Measurements from ENCODE around the gene STPG1. TPM values are rescaled to one million over a fixed set of nuclear protein-coding genes. Genes with fewer than 3 reads are reported as not detected.
A peak's percentile ranks its signal among the peaks of the same experiment; 100 is the strongest.

Gene STPG1
- total and polyA plus RNA-seq, 9 of the 15 experiments (the other 6 are each of a cell fraction or from before 2014, with no cell fraction given) = 5.0 to 11.9 (median 8.3) TPM

DNA sequence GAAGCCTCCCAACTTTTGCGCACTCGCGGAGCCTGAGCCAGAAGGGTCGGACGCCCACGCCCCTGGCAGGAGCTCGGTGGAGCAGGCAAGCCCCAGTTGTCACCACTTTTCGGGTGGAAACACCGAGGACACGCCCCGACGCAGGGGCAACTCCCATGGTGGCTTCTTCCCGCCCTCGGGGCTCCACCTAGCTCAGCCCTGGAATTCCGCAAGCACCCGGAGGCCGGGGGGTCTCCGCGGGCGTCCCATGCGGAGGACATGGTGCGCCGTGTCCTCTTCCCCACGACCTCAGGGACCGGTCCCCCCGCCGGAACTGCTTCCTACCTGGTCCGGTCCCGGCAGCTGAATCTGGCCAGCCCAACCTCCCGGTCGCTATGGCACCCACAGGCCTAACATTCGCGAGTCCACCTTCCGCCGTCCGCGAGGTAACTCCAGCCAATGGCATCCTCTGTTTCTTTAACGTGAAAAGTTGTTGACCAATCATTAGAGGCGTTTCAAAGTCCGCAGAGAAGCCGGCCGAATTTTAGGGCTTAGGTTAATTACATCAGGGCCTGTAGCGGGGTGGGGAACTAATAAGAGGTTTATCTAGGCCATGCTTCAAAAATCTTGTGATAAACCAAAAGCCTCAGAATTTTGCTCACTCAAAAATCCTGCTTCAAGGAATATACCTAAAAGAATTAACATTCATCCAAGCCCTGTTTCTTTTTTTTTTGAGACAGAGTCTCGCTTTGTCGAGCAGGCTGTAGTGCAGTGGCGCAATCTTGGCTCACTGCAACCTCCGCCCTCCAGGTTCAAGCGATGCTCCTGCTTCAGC, at the start of gene STPG1 (continued):
- TF ChIP-seq BMI1 (IDR thresholded peaks at IDR 0.05; ENCODE audit: low read length) (peak; percentile 90), SMAD2 (IDR thresholded peaks at IDR 0.05; ENCODE audit: low read depth, low read length) (no peak), TRIM24 (IDR thresholded peaks at IDR 0.05) (peak in 1 of 2 experiments; percentile 51; a peak in 2 of 4 replicates), SIN3A (IDR thresholded peaks at IDR 0.05; ENCODE audit: borderline replicate concordance in 2 of 2, control insufficient read depth in 1 of 2, low read depth in 2 of 2, low read length in 2 of 2) (peak in 1 of 2 experiments; percentile 59; a peak in 1 of 4 replicates), RUNX1 (IDR thresholded peaks at IDR 0.05; ENCODE audit: low read depth) (no peak), ZNF217 (CRISPR knock-in tag; IDR thresholded peaks at IDR 0.05) (no peak), E2F3 (CRISPR knock-in tag; IDR thresholded peaks at IDR 0.05) (peak; percentile 88; the same call in 1 of the 2 replicates), ARHGAP35 (IDR thresholded peaks at IDR 0.05; ENCODE audit: partially characterized antibody) (no peak), ZNF695 (CRISPR knock-in tag; IDR thresholded peaks at IDR 0.05) (no peak), SP2 (IDR thresholded peaks at IDR 0.05; ENCODE audit: extremely low read depth, low read depth, low read length, poor library complexity, severe bottlenecking) (no peak), GATA2 (CRISPR knock-in tag; IDR thresholded peaks at IDR 0.05) (no peak), FOXM1 (IDR thresholded peaks at IDR 0.05; ENCODE audit: low read depth) (no peak), FOXM1 (CRISPR knock-in tag; IDR thresholded peaks at IDR 0.05; ENCODE audit: low read depth) (no peak), ZNF57 (CRISPR knock-in tag; IDR thresholded peaks at IDR 0.05) (no peak), ZFP30 (CRISPR knock-in tag; IDR thresholded peaks at IDR 0.05; ENCODE audit: borderline replicate concordance) (no peak), FIP1L1 (IDR thresholded peaks at IDR 0.05; ENCODE audit: low read depth, low read length, poor library complexity, severe bottlenecking) (peak; percentile 50), ZC3H8 (IDR thresholded peaks at IDR 0.05) (no peak), SMARCA4 (IDR thresholded peaks at IDR 0.05) (no peak; the same call in 1 of the 2 replicates), SMARCA5 (IDR thresholded peaks at IDR 0.05) (no peak)
- TF ChIP-seq, protein P1, sequence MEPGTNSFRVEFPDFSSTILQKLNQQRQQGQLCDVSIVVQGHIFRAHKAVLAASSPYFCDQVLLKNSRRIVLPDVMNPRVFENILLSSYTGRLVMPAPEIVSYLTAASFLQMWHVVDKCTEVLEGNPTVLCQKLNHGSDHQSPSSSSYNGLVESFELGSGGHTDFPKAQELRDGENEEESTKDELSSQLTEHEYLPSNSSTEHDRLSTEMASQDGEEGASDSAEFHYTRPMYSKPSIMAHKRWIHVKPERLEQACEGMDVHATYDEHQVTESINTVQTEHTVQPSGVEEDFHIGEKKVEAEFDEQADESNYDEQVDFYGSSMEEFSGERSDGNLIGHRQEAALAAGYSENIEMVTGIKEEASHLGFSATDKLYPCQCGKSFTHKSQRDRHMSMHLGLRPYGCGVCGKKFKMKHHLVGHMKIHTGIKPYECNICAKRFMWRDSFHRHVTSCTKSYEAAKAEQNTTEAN (CRISPR knock-in tag; IDR thresholded peaks at IDR 0.05) = peak; percentile 68; the same call in 1 of the 2 replicates
- TF ChIP-seq, protein P2, sequence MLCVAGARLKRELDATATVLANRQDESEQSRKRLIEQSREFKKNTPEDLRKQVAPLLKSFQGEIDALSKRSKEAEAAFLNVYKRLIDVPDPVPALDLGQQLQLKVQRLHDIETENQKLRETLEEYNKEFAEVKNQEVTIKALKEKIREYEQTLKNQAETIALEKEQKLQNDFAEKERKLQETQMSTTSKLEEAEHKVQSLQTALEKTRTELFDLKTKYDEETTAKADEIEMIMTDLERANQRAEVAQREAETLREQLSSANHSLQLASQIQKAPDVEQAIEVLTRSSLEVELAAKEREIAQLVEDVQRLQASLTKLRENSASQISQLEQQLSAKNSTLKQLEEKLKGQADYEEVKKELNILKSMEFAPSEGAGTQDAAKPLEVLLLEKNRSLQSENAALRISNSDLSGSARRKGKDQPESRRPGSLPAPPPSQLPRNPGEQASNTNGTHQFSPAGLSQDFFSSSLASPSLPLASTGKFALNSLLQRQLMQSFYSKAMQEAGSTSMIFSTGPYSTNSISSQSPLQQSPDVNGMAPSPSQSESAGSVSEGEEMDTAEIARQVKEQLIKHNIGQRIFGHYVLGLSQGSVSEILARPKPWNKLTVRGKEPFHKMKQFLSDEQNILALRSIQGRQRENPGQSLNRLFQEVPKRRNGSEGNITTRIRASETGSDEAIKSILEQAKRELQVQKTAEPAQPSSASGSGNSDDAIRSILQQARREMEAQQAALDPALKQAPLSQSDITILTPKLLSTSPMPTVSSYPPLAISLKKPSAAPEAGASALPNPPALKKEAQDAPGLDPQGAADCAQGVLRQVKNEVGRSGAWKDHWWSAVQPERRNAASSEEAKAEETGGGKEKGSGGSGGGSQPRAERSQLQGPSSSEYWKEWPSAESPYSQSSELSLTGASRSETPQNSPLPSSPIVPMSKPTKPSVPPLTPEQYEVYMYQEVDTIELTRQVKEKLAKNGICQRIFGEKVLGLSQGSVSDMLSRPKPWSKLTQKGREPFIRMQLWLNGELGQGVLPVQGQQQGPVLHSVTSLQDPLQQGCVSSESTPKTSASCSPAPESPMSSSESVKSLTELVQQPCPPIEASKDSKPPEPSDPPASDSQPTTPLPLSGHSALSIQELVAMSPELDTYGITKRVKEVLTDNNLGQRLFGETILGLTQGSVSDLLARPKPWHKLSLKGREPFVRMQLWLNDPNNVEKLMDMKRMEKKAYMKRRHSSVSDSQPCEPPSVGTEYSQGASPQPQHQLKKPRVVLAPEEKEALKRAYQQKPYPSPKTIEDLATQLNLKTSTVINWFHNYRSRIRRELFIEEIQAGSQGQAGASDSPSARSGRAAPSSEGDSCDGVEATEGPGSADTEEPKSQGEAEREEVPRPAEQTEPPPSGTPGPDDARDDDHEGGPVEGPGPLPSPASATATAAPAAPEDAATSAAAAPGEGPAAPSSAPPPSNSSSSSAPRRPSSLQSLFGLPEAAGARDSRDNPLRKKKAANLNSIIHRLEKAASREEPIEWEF (CRISPR knock-in tag; IDR thresholded peaks at IDR 0.05) = no peak
- TF ChIP-seq, protein P3, sequence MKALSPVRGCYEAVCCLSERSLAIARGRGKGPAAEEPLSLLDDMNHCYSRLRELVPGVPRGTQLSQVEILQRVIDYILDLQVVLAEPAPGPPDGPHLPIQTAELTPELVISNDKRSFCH (CRISPR knock-in tag; IDR thresholded peaks at IDR 0.05) = no peak
- TF ChIP-seq, protein P3 (tag; IDR thresholded peaks at IDR 0.05) = no peak
